Endothelial cell of umbilical vein (primary cell): ENCODE measurements around the gene HECTD4. TPM values are rescaled to one million over a fixed set of nuclear protein-coding genes. Genes with fewer than 3 reads are reported as not detected.

Source experiments
- BruUV-seq: library from RNA; stranded (reverse); fragments of 400-500 nt; replicated peaks from 2 replicates; lab custom pipeline; 2021; lab: Mats Ljungman, UMichigan
- CTCF ChIA-PET: fragments of 300-600, 350-600 bp; sonication (Branson Sonifier 250); formaldehyde crosslinking; loops from one replicate; lab custom pipeline; 2021; ENCODE audit warnings: antibody characterized with exemption, inconsistent platforms; lab: Charles Lee
- POLR2A ChIA-PET: fragments of 300-600, 350-600 bp; sonication (Branson Sonifier 250); formaldehyde crosslinking; loops from one replicate; lab custom pipeline; 2021; ENCODE audit warnings: antibody characterized with exemption, inconsistent platforms; lab: Charles Lee
- DNase-seq: peaks from one replicate; pipeline ENCODE4 v3.0.0-alpha.2; 2011; ENCODE audit warnings: low read depth, low spot score
- FAIRE-seq: peaks from 2 replicates; lab custom pipeline; 2011; peaks lifted over from hg19 to GRCh38; lab: Jason Lieb, UNC
- H2AFZ ChIP-seq: 2 replicates; pipeline ENCODE4 v1.6.0; 2012; ENCODE audit warnings: low read depth, low read length, control low read depth, inconsistent platforms
- H3K27ac ChIP-seq: 2 replicates; pipeline ENCODE4 v1.5.1; 2011; ENCODE audit warnings: low read depth, mild to moderate bottlenecking, control low read depth, low read length, moderate library complexity; ENCODE audit not compliant: insufficient read depth
- H3K27me3 ChIP-seq, 2 experiments: 2 replicates each; pipeline versions ENCODE4 v1.6.0 to v1.6.1; 2011; ENCODE audit warnings: low read length in 2 of 2, mixed read lengths in 1 of 2; ENCODE audit not compliant: control insufficient read depth in 2 of 2, insufficient read depth in 2 of 2
- H3K36me3 ChIP-seq, 2 experiments: 2 replicates in 1 of 2; 3 replicates in 1 of 2; pipeline ENCODE4 v1.5.1; 2011; ENCODE audit warnings: low read length in 2 of 2, mild to moderate bottlenecking in 1 of 2, moderate library complexity in 1 of 2; ENCODE audit not compliant: control insufficient read depth in 2 of 2, insufficient read depth in 2 of 2; ENCODE audit errors: extremely low read depth in 1 of 2
- H3K4me1 ChIP-seq: 3 replicates; pipeline ENCODE4 v1.5.1; 2011; ENCODE audit warnings: mild to moderate bottlenecking, low read length; ENCODE audit not compliant: control insufficient read depth, insufficient read depth; ENCODE audit errors: extremely low read depth
- H3K4me2 ChIP-seq: 2 replicates; pipeline ENCODE4 v1.6.1; 2011; ENCODE audit warnings: low read length, control low read depth, mixed read lengths; ENCODE audit not compliant: insufficient read depth
- H3K4me3 ChIP-seq, 3 experiments: fragments of 200-600 bp in 1 of 3; sonication (generic), shearing (Covaris generic) in 1 of 3; replicated peaks in 1 of 3; 2 replicates each; pipeline ENCODE4 v1.5.1; 2011 to 2016; ENCODE audit warnings: control low read depth in 3 of 3, low read length in 3 of 3, mild to moderate bottlenecking in 2 of 3, inconsistent platforms in 1 of 3, low read depth in 1 of 3, moderate library complexity in 1 of 3; ENCODE audit not compliant: insufficient read depth in 1 of 3
- H3K79me2 ChIP-seq: 2 replicates; pipeline ENCODE4 v1.6.0; 2012; ENCODE audit warnings: low read length, inconsistent platforms; ENCODE audit not compliant: control insufficient read depth, insufficient read depth
- H3K9ac ChIP-seq: replicated peaks from 2 replicates; pipeline ENCODE3; 2011; ENCODE audit warnings: low read length, control low read depth; ENCODE audit not compliant: insufficient read depth; ENCODE audit errors: extremely low read depth
- H3K9me1 ChIP-seq: replicated peaks from 3 replicates; pipeline ENCODE4 v1.6.0; 2011; ENCODE audit warnings: mild to moderate bottlenecking, low read length; ENCODE audit not compliant: control insufficient read depth, insufficient read depth; ENCODE audit errors: extremely low read depth
- H3K9me3 ChIP-seq: replicated peaks from 2 replicates; pipeline ENCODE4 v1.5.1; 2012; ENCODE audit warnings: low read length, inconsistent platforms; ENCODE audit not compliant: control insufficient read depth, insufficient read depth
- H4K20me1 ChIP-seq: replicated peaks from 2 replicates; pipeline ENCODE3; 2011; ENCODE audit warnings: mild to moderate bottlenecking, low read length; ENCODE audit not compliant: control insufficient read depth, insufficient read depth; ENCODE audit errors: extremely low read depth
- CTCF ChIP-seq, 2 donors: IDR thresholded peaks; 1 replicate in 1 of 2; 2 replicates in 1 of 2; pipeline ENCODE4 v1.5.1; 2011; ENCODE audit warnings: low read length in 2 of 2, mild to moderate bottlenecking in 2 of 2, moderate library complexity in 2 of 2, control low read depth in 1 of 2, inconsistent platforms in 1 of 2, low read depth in 1 of 2; ENCODE audit not compliant: insufficient read depth in 1 of 2; ENCODE audit errors: extremely low read depth in 1 of 2
- EZH2 ChIP-seq: IDR thresholded peaks from 2 replicates; pipeline ENCODE4 v1.6.1; 2012; ENCODE audit warnings: borderline replicate concordance, low read depth, mild to moderate bottlenecking, moderate library complexity, low read length, inconsistent platforms; ENCODE audit not compliant: severe bottlenecking
- FOS ChIP-seq: IDR thresholded peaks from 2 replicates; pipeline ENCODE4 v1.6.1; 2011; ENCODE audit warnings: mild to moderate bottlenecking, low read length, moderate library complexity, borderline replicate concordance; ENCODE audit not compliant: insufficient read depth
- GATA2 ChIP-seq: IDR thresholded peaks from 2 replicates; pipeline ENCODE4 v1.7.0; 2011; ENCODE audit warnings: low read depth, mild to moderate bottlenecking, moderate library complexity, mixed read lengths, low read length; ENCODE audit not compliant: insufficient read length, insufficient read depth
- JUN ChIP-seq: IDR thresholded peaks from 2 replicates; pipeline ENCODE4 v1.6.1; 2011; ENCODE audit warnings: borderline replicate concordance, low read depth; ENCODE audit not compliant: insufficient read length, insufficient read depth
- MAX ChIP-seq: IDR thresholded peaks from 2 replicates; pipeline ENCODE4 v1.6.1; 2011; ENCODE audit not compliant: insufficient read depth, insufficient read length
- MYC ChIP-seq: IDR thresholded peaks from one replicate; pipeline ENCODE4 v1.6.1; 2011; ENCODE audit warnings: mild to moderate bottlenecking, low read depth, low read length
- POLR2AphosphoS5 ChIP-seq: IDR thresholded peaks from 2 replicates; pipeline ENCODE4 v1.6.1; 2012; ENCODE audit warnings: low read depth, mild to moderate bottlenecking, control low read depth, low read length, moderate library complexity; ENCODE audit not compliant: insufficient read depth
- dilution Hi-C: fragments of 300-500 bp; cut with MboI; formaldehyde crosslinking; loops from one replicate; pipeline ENCODE4 v1.15.0; 2019; ENCODE audit warnings: low sequenced_read_pairs; ENCODE audit not compliant: extremely low pct_ligation_motif_present
- intact Hi-C: fragments of 100-400 bp; cut with micrococcal nuclease; formaldehyde crosslinking; loops from one replicate; pipeline ENCODE4 v1.10.0; 2022
- polyA plus RNA-seq, 4 experiments: library from polyadenylated mRNA; depleted of rRNA in 3 of 4; stranded (reverse) in 3 of 4; unstranded in 1 of 4; fragments of >200 nt; gene quantifications; 2 replicates each; pipeline versions ENCODE4 v1.2.1 to v1.2.3, GENCODE V29; 2011 to 2012; ENCODE audit warnings: missing spikeins in 1 of 4
- total RNA-seq: library from RNA; stranded (reverse); gene quantifications from 2 replicates; pipeline ENCODE4 v1.2.3, GENCODE V29; 2021

Gene HECTD4
- total and polyA plus RNA-seq, 2 donors (not counting 3 experiments of a cell fraction or from before 2014, with no cell fraction given): 9.7 to 47.7 TPM

GRCh38 chr12:112161711-112162110 is 220.5 kb downstream of the HECTD4 start:
- Histone ChIP-seq H3K36me3 (peaks cover 0 to 11% of the 10 kb centered on the region in 2 experiments), H3K4me1 (no peaks in the 10 kb centered on the region), H3K9ac (no peak overlapping the region), H3K27me3 (no peaks in the 10 kb centered on the region), H4K20me1 (no peaks in the 10 kb centered on the region), H3K4me3 (no peak overlapping the region), H3K9me1 (no peaks in the 10 kb centered on the region), H2AFZ (no peak overlapping the region), H3K27ac (no peak overlapping the region), H3K9me3 (no peaks in the 10 kb centered on the region), H3K4me2 (no peak overlapping the region), H3K79me2 (no peaks in the 10 kb centered on the region)
- CTCF ChIA-PET: interaction anchor here (1.3 kb wide), 1 partner anchor 15 kb away, joined by 6 read pairs; no protein-coding TSS in a partner anchor
- POLR2A ChIA-PET: no interaction called here
- TF ChIP-seq MAX: no peak
- no peak for TF ChIP-seq FOS
- TF ChIP-seq JUN: no peak
- TF ChIP-seq POLR2AphosphoS5: no peak
- no peak for TF ChIP-seq MYC
- TF ChIP-seq GATA2: no peak
- no peak for TF ChIP-seq EZH2
- no peak for TF ChIP-seq CTCF (IDR thresholded peaks at IDR 0.05; ENCODE audit: extremely low read depth in 1 of 2, insufficient read depth in 1 of 2, low read depth in 1 of 2, low read length in 2 of 2)
- no peak for FAIRE-seq
- intact Hi-C loops: no loop called here
- no peak for DNase-seq
- no TSS peak for BruUV-seq
- dilution Hi-C loops: no loop called here
